ENCODE measurements around the gene CRIP2. TPM values are rescaled to one million over a fixed set of nuclear protein-coding genes. Genes with fewer than 3 reads are reported as not detected.

CRIP2 gene
- total and polyA plus RNA-seq, 2 of the 13 experiments (the other 11 are each of a cell fraction or from before 2014, with no cell fraction given) = 31.6 to 37.9 TPM

- no peaks in the 10 kb centered on the region for H3K4me1 ChIP-seq (ENCODE audit: insufficient read depth, low read length)
- FAIRE-seq = no peak
- H3K27ac ChIP-seq (ENCODE audit: extremely low read length, insufficient read depth, low read length) = no peak overlapping the region
- no peaks in the 10 kb centered on the region for H3K79me2 ChIP-seq (ENCODE audit: insufficient read depth, low read length)
- no peak for TF ChIP-seq SNAPC2 (CRISPR knock-in tag; IDR thresholded peaks at IDR 0.05)
- no peak for TF ChIP-seq ATRX (CRISPR knock-in tag; IDR thresholded peaks at IDR 0.05; ENCODE audit: borderline replicate concordance)
- TF ChIP-seq ZBTB43 (CRISPR knock-in tag; conservative IDR thresholded peaks at IDR 0.05) = no peak
- TF ChIP-seq AGO2 (optimal IDR thresholded peaks at IDR 0.05; ENCODE audit: low read depth, low read length) = peak; percentile 42
- H2AFZ ChIP-seq (ENCODE audit: low read length) = no peak overlapping the region
- DNase-seq (ENCODE audit: low spot score) = no peak
- H3K4me3 ChIP-seq (replicated peaks in 1 of 3; ENCODE audit: insufficient read depth in 1 of 3, low read depth in 2 of 3, low read length in 3 of 3) = no peak overlapping the region
- no peak overlapping the region for H3K9ac ChIP-seq (ENCODE audit: insufficient read depth, low read depth, low read length)
- peaks cover 18 to 44% of the 10 kb centered on the region in 2 experiments; a peak in 4 of 5 replicates for H3K36me3 ChIP-seq (replicated peaks in 1 of 2; ENCODE audit: control insufficient read depth in 1 of 2, insufficient read depth in 2 of 2, low read length in 2 of 2)
- ChIA-PET POLR2A (interaction anchor here (0.6 kb wide), 1 partner anchor 37 kb away, joined by 3 read pairs; no protein-coding TSS in a partner anchor), CTCF (ENCODE audit: low intra/inter-chr PET ratio, low total read pairs) (no interaction called here)
- BruUV-seq (replicated peaks) = no TSS peak
- H3K27me3 ChIP-seq (ENCODE audit: control insufficient read depth in 1 of 2, insufficient read depth in 2 of 2, low read length in 2 of 2) = no peaks in the 10 kb centered on the region
- intact Hi-C loops (cut with micrococcal nuclease; ENCODE audit: unreplicated experiment) (no loop called here), in situ Hi-C loops (cut with HindIII; ENCODE audit: extremely low pct_ligation_motif_present, low pct_unique_long_range_greater_than_20kb) (no loop called here)
- 95% methylated on average over 20 of the region's 22 CpGs for WGBS (ENCODE audit: low lambda C conversion rate)
- H3K4me2 ChIP-seq (ENCODE audit: low read depth, low read length) = no peak overlapping the region
- H3K9me3 ChIP-seq (ENCODE audit: low read length) = no peaks in the 10 kb centered on the region
- no peak for ATAC-seq
- no peaks in the 10 kb centered on the region for H4K20me1 ChIP-seq (ENCODE audit: insufficient read depth, low read length)
These were observed 19.5 kb upstream of the CRIP2 start for GRCh38 chr14:105455086-105455640.

- H2AFZ ChIP-seq (ENCODE audit: low read length) = no peak overlapping the region
- H3K9me3 ChIP-seq (ENCODE audit: low read length) = no peaks in the 10 kb centered on the region
- no peak for FAIRE-seq
- WGBS (ENCODE audit: low lambda C conversion rate) = 96% methylated on average over 9 of the region's 22 CpGs
- DNase-seq (ENCODE audit: low spot score) = no peak
- peaks cover 16 to 44% of the 10 kb centered on the region in 2 experiments; a peak in 4 of 5 replicates for H3K36me3 ChIP-seq (replicated peaks in 1 of 2; ENCODE audit: control insufficient read depth in 1 of 2, insufficient read depth in 2 of 2, low read length in 2 of 2)
- ATAC-seq = no peak; the same call in 2 of the 3 replicates
- TF ChIP-seq AGO2 (optimal IDR thresholded peaks at IDR 0.05; ENCODE audit: low read depth, low read length) (peak; percentile 59), CBFB (CRISPR knock-in tag; IDR thresholded peaks at IDR 0.05) (no peak)
- ChIA-PET POLR2A (no interaction called here), CTCF (ENCODE audit: low intra/inter-chr PET ratio, low total read pairs) (no interaction called here)
- H3K4me3 ChIP-seq (replicated peaks in 1 of 3; ENCODE audit: insufficient read depth in 1 of 3, low read depth in 2 of 3, low read length in 3 of 3) = no peak overlapping the region
- no peaks in the 10 kb centered on the region for H3K4me1 ChIP-seq (ENCODE audit: insufficient read depth, low read length)
- no TSS peak for BruUV-seq (replicated peaks)
- no peaks in the 10 kb centered on the region for H3K79me2 ChIP-seq (ENCODE audit: insufficient read depth, low read length)
- H3K27ac ChIP-seq (ENCODE audit: extremely low read length, insufficient read depth, low read length) = no peak overlapping the region
- H3K27me3 ChIP-seq (ENCODE audit: control insufficient read depth in 1 of 2, insufficient read depth in 2 of 2, low read length in 2 of 2) = no peaks in the 10 kb centered on the region
- intact Hi-C loops (cut with micrococcal nuclease; ENCODE audit: unreplicated experiment) = no loop called here
- no peaks in the 10 kb centered on the region for H4K20me1 ChIP-seq (ENCODE audit: insufficient read depth, low read length)
- no peak overlapping the region for H3K4me2 ChIP-seq (ENCODE audit: low read depth, low read length)
- H3K9ac ChIP-seq (ENCODE audit: insufficient read depth, low read depth, low read length) = no peak overlapping the region
- in situ Hi-C loops (cut with HindIII; ENCODE audit: extremely low pct_ligation_motif_present, low pct_unique_long_range_greater_than_20kb) = no loop called here
These were observed 18.6 kb upstream of the CRIP2 start for GRCh38 chr14:105455766-105456660.

Measured in HepG2 (cell line).